ENCODE data around the gene VSIG2.

VSIG2 gene

GRCh38 chr11:124718801-124719200 lies 33.3 kb downstream of the VSIG2 start:
- no peak for DNase-seq

DNA sequence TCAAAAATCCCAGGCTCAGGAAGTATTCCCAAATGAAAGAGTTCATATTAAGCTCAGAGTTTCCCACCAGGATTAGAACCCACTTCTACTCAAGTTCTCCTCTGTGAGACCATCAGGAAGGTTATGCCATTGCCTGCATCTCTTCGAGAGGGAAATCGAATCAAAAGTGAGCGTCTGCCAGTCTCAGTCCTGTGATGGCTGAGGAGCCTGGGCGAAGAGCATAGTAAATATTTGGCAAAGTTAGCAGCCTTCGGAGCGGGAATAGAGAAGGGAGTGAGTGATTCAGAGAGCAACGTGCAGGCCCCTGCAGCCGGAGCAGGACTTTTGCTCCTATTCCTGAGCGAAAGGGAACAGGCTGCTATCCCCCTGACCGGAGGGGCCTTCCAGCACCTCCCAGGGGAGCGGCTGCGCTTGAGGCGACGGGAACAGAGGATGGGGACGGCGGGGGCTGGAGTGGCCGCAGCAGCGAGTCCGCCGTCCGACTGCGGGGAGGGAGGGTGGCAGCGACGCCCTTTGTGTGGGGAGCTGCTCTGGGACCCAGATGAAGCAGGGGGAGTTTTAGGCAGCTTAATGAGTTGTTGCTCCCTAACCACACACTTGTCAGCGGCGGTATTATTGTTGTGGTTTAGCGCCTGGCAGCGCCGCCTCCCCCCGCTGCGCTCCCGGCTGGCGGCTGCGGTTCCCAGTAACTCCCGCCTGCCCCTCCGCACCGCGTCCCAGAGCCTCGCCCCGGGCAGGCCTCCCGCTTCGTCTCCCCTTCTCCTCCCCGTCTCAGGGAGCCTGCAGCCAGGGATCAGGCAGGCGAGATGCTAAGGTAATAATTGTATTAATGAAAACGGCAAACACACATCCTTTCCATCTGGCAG lies 34.0 kb downstream of the VSIG2 start:
- no peak for DNase-seq

DNA sequence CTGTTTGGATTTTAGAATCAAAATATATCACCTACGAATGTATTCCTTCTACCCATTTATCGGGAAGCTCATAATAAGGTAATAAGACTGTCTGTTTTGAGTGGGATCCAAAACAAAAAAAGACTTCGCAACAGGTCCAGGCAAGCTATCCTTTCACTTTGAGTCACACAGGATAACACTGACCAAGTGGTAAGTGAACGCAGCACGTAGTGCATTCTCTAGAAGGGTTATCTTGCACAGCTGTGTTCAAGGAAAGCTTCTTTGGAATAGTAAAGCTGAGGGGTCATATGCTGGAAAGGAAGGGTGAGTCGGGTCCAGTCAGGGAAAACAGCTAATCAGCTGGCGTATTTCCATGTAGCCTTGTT lies 34.7 kb downstream of the VSIG2 start:
- DNase-seq = no peak

GRCh38 chr11:124716591-124716990 lies 35.5 kb downstream of the VSIG2 start:
- DNase-seq = no peak

- DNase-seq = no peak
These were observed 39.7 kb downstream of the VSIG2 start for GRCh38 chr11:124712392-124712791.

DNA sequence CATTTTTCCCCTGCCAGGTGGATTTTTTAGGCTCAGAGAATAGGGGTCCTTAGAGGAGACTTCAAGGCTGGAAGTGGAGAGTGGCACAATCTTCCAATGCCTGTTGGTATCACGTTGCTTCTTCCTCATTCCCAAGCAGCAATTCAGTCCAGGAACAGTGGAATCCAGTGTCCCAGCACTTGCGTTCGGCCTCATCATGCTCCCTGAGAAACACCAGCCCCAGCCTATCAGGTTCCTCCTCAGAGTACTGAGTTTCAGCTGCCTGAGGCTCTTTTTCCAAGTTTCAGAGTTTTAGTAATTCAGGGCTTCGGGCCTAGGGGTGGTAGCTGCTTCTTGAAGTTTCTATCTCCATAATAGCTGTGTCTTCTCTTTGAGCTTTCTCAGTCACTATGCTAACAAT lies 44.2 kb downstream of the VSIG2 start:
- no peak for DNase-seq

DNA sequence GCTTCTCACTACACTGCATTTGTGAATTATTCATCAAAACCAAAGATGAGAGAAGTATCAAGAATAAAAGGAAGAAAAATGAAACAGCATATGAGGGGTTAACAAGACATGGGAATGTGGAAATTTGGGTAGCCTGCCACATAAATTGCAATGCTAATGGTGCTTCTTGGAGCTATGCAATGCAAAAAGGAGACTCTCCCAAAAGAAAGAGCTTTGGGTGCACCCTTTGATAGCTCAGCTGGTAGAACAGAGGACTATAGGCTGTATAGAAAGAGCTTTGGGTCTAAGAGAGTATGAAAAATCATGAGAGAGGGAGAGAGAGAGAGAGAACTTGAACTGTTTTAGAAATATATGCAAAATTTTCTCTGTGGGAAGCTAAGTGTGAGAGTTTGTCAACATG lies 52.0 kb downstream of the VSIG2 start:
- no peak for DNase-seq

DNA sequence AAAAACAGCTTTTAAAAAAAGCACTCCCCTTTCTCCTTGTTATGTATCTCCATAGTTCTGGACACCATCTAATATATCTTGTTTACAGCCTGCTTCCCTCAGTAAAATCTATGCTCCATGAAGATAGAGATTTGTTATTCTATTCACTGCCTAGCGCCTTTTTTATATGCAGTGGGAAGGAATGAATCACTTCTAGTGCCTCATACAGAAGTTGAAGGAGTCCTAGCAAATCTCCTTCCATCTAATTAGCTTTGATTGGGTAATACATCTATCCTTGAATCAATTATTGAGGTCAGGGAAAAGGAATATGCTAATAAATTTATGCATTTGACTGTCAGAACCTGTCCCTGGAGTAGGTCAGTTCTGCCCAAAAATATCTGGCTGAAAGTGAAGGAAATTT lies 52.5 kb downstream of the VSIG2 start:
- no peak for DNase-seq

Data from SHP77 treated with DMSO at 0.1 percent for 48 hours (cell line).